Muscle layer of duodenum (tissue), 2 donors: ENCODE measurements around the gene NSUN2.

Experiments used
- H3K27ac ChIP-seq: one replicate; pipeline ENCODE4 v1.7.0; 2013; ENCODE audit warnings: mild to moderate bottlenecking, low read length
- H3K27me3 ChIP-seq: one replicate; pipeline ENCODE4 v1.7.0; 2013; ENCODE audit warnings: low read depth, mild to moderate bottlenecking, control low read depth, low read length
- H3K36me3 ChIP-seq, 2 donors: one replicate each; pipeline ENCODE4 v1.7.0; 2013; ENCODE audit warnings: low read length in 2 of 2, control low read depth in 1 of 2, mild to moderate bottlenecking in 1 of 2; ENCODE audit not compliant: insufficient read depth in 2 of 2, control insufficient read depth in 1 of 2
- H3K4me1 ChIP-seq, 2 donors: one replicate each; pipeline ENCODE4 v1.7.0; 2013; ENCODE audit warnings: low read length in 2 of 2, mild to moderate bottlenecking in 2 of 2, control low read depth in 1 of 2, moderate library complexity in 1 of 2; ENCODE audit not compliant: insufficient read depth in 2 of 2, control insufficient read depth in 1 of 2
- H3K4me3 ChIP-seq, 2 donors: one replicate each; pipeline ENCODE4 v1.7.0; 2013; ENCODE audit warnings: low read length in 2 of 2, low read depth in 1 of 2, mild to moderate bottlenecking in 1 of 2
- H3K9me3 ChIP-seq, 2 donors: one replicate each; pipeline ENCODE4 v1.7.0; 2013; ENCODE audit warnings: low read length in 2 of 2, control low read depth in 1 of 2, mild to moderate bottlenecking in 1 of 2; ENCODE audit not compliant: control insufficient read depth in 1 of 2
- donor health status: healthy.

NSUN2 gene

DNA sequence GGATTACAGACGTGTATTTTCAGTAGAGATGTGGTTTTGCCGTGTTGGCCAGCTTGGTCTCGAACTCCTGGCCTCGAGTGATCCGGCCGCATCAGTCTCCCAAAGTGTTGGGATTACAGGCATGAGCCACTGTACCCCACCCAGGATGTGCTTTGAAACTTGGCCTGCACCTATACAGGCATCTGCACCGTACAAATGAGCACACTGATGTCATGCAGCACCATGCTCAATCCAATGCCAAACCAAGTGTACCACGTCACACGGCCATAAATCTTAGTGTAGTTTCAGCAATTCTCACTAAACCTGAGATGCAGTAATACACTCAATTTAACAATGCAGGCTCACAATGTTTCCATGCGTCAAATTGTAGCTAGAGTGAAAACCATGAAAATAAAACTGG lies 6.3 kb downstream of the NSUN2 start:
- Histone ChIP-seq H3K36me3 (peaks cover 48 to 73% of the 10 kb centered on the region in 2 donors), H3K9me3 (no peaks in the 10 kb centered on the region), H3K27ac (no peak overlapping the region), H3K4me1 (peaks cover 5% of the 10 kb centered on the region in 2 donors), H3K27me3 (no peaks in the 10 kb centered on the region), H3K4me3 (no peak overlapping the region)

DNA sequence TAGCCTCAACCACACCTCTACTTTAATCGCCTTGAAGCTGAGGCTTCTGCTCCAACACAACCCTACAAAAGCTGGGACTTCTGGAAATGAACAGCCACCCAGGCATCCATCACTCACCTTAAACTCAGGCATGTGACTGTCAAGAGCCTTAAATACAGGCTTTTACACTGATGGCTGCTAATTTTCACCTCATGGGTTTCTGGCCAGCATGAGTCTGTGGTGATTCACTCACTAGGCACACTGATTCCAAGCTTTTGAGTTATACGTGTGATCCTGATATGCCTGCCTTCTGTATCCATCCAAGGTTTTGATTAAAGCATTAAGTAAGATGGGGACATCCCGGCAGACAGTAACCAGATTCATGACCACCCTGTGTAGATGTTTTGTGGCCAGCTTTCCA lies 8.9 kb downstream of the NSUN2 start:
- no peak overlapping the region for H3K4me3 ChIP-seq
- peaks cover 54 to 76% of the 10 kb centered on the region in 2 donors for H3K36me3 ChIP-seq
- no peak overlapping the region for H3K27ac ChIP-seq
- H3K4me1 ChIP-seq: no peaks in the 10 kb centered on the region
- no peaks in the 10 kb centered on the region for H3K9me3 ChIP-seq
- H3K27me3 ChIP-seq: no peaks in the 10 kb centered on the region

DNA sequence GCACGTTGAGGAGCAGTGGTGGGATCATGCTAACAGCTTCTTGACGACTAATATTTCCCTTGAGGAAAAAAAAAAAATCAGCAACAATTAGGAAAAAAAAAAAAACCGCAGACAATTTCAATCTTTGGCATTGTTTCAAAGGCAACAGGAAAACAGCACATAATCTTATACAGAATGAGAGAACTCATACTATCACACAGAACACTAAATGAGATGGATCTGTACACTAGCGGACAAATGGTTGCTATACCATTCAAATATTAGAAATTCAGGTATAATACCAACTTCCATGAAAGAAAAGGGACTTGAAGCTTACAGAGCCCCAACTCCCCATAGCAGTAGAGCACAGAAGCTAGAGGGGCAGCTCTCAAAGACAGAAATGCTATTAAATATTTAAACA lies 9.6 kb downstream of the NSUN2 start:
- Histone ChIP-seq H3K36me3 (peaks cover 59 to 74% of the 10 kb centered on the region in 2 donors), H3K27me3 (no peaks in the 10 kb centered on the region), H3K9me3 (no peaks in the 10 kb centered on the region), H3K4me3 (no peak overlapping the region), H3K27ac (no peak overlapping the region), H3K4me1 (no peaks in the 10 kb centered on the region)

DNA sequence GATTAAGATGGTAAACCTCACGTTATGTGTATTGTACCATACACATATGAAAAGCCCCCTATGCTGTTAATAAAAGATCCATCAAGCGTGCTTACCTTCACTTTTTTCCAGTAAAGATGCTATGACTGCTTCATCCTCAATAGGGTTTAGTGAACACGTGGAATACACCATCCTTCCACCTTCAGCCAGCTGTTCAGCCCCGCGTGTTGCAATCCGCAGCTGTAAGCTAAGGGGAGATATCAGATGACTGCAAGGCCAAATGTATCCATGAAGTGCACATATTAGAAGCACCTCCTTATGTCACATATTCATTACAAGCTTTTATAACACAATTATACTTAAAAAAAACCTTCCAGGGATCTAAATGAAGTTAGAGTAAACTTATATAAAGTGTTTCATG lies 16.2 kb downstream of the NSUN2 start:
- no peaks in the 10 kb centered on the region for H3K9me3 ChIP-seq
- peaks cover 72 to 83% of the 10 kb centered on the region in 2 donors for H3K36me3 ChIP-seq
- no peak overlapping the region for H3K27ac ChIP-seq
- H3K27me3 ChIP-seq: no peaks in the 10 kb centered on the region
- peaks cover 0 to 11% of the 10 kb centered on the region in 2 donors for H3K4me1 ChIP-seq
- no peak overlapping the region for H3K4me3 ChIP-seq

DNA sequence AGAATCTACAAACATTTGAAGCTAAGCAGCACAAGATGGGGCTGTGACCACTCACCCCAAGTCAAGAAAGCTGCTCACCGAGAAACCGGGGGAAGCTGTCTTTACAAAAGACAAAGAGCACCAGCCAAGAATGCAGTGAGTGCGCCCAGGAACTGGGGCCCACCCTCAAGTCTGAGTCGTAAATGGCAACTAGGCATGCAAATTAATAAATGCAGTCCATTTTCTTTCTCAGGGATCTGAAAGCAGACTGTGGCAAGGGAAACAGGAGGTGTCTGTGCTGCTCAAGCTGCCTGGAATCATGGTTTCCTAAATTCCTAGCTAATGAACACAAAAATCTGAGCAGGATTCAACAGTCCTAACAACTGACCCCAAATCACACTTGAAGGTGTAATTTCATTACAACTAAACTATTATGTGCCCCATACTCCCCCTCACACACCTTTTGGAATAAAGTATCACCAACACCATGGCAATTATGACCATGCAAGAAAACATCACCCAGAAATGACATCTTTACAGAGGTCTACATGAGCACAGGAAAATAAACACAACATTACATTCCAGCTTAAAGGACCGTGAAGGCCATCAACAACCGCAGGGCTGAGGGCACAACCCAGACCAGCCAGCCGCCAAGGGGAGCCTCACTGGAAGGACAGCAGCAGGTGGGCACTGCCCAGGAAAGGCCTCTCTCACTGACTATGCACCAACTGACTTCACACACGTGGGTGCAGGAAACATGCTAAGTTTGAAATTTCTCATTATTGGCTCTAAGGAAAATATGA lies 17.6 kb downstream of the NSUN2 start:
- H3K9me3 ChIP-seq: no peaks in the 10 kb centered on the region
- H3K4me3 ChIP-seq: no peak overlapping the region
- H3K4me1 ChIP-seq: peaks cover 0 to 11% of the 10 kb centered on the region in 2 donors
- H3K27ac ChIP-seq: no peak overlapping the region
- no peaks in the 10 kb centered on the region for H3K27me3 ChIP-seq
- H3K36me3 ChIP-seq: peaks cover 72 to 84% of the 10 kb centered on the region in 2 donors

DNA sequence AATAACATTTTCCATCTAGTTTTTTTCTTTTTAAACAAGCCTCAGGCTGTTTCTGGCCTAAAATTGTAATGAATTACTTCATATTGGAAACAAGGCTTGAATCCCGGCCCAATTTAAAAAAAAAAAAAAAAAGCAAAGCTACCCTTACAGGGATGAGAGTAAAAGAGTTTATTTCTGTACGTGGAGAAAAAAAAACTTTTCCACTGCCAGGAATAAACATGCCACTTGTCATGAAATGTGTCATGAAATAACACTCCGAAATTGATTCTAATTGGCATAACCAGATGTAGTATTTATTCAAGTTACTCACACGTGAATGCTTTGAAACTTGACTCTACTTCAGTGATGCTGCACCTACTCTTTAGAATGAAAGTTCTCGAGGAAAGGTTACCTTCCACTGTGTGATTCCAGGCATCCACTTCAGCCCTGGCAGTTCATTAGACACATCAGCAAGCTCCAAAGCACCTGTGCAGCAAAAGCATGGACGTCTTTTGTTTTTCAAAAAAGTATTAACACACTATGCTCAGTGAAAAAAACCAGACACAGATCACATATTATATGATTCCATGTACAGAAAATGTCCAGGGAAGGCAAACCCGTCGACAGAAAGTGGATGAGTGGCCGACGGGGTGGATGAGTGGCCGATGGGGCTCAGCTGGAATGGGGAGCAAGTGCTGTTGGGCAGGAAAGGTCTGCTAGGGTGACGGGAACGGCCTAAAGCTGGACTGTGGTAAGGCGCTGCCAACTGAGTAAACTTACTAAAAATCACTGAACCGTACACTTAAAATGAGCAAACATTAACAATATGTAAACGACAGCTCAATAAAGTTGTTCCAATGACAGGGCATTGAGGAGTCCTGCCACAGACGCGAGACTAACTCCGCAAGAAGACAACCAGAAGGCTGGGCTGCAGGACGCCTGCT lies 21.2 kb downstream of the NSUN2 start:
- Histone ChIP-seq H3K36me3 (peaks cover 75 to 87% of the 10 kb centered on the region in 2 donors), H3K4me1 (peaks cover 0 to 11% of the 10 kb centered on the region in 2 donors), H3K27ac (no peak overlapping the region), H3K9me3 (no peaks in the 10 kb centered on the region), H3K27me3 (no peaks in the 10 kb centered on the region), H3K4me3 (no peak overlapping the region)

DNA sequence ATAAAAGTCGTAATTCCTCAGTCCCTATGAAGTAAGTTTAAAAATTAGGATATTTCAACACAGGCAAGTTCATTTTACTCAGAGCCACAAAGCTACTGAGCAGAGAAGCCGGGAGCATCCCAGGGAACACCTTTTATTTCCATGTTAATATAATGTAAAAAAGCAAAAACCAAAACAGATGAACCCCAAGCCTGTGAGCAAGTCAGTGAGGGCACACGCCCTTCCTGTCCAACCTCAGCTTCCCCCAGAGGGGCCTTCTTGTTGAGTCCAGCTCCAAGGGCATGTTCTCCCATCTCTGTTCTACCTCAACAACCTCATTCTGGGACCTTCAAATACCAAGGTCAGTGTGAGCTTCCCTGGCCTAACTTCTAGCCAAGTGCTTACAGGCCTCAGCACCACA lies 24.8 kb downstream of the NSUN2 start:
- H3K36me3 ChIP-seq: peaks cover 82 to 89% of the 10 kb centered on the region in 2 donors
- H3K27me3 ChIP-seq: no peaks in the 10 kb centered on the region
- H3K9me3 ChIP-seq: no peaks in the 10 kb centered on the region
- no peak overlapping the region for H3K27ac ChIP-seq
- H3K4me3 ChIP-seq: no peak overlapping the region
- no peaks in the 10 kb centered on the region for H3K4me1 ChIP-seq

DNA sequence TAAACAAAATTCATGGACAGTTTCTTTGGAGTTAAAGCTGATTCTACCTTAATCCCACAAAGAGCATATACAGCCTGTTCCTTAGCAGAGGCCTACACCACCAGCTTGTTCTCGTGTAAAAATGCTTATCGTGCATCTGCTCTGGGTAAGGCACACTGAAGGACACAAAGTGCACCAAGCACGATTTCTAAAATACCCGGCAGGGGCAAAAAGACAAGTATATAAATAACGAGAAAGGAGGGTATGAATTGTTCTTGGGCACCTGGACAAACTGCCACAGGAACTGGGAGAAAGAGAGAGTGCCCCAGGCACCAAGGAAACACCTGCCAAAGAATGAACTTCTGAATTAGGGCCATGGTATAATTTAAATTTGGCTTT lies 25.3 kb downstream of the NSUN2 start:
- Histone ChIP-seq H3K27ac (no peak overlapping the region), H3K9me3 (no peaks in the 10 kb centered on the region), H3K36me3 (peaks cover 82 to 86% of the 10 kb centered on the region in 2 donors), H3K4me1 (no peaks in the 10 kb centered on the region), H3K4me3 (no peak overlapping the region), H3K27me3 (no peaks in the 10 kb centered on the region)

DNA sequence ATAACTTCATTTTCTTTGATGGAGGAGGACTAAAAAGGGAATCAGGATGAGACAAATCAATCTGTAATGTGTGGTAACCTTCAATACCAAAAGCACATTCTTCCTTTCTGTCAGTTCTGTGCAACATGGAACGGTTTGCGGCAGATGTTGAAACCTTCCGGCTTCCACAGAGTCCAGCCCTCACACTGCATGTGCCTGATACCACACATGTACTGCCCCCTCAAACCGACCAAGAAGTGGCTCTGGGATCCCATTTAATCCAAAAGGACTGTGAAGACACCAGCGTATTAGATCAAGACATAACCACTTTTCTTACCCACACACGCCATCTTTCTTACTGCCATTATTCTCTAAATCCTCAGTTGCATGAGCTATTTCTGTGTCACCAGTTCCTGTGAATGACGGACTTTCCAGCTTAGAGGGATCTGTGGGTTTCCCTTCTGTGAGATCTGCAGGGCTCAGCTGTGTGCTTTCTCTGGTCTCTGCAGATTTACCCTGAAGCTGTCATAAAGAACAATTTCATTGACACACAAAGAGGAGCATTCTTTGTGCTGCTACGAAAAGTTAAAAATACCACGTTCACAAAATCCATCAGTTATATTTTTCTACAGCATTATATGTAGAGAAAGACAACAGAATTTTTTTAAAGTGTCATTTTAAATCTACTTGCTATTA lies 25.8 kb downstream of the NSUN2 start:
- Histone ChIP-seq H3K9me3 (no peaks in the 10 kb centered on the region), H3K36me3 (peaks cover 83 to 88% of the 10 kb centered on the region in 2 donors), H3K27me3 (no peaks in the 10 kb centered on the region), H3K27ac (no peak overlapping the region), H3K4me3 (no peak overlapping the region), H3K4me1 (no peaks in the 10 kb centered on the region)

DNA sequence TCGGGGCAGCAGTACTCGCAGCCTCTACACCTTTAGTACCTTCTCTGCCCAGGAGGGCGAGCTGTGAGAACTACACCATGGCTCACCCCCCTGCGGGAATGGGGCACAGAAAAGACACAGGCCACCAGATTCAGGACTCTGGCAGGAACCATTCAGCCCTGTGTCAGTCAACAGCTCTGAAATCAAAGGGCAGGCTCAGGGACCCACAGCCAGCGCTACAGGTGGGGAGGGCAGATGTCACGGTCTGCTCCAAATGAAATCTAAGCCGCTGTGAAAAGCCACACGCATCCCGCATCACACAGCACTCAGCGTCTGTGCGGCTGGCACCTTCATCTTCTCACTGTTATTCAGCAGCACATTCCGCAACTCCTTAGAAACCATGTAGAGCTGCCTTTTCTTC lies 27.9 kb downstream of the NSUN2 start:
- Histone ChIP-seq H3K27ac (no peak overlapping the region), H3K27me3 (no peaks in the 10 kb centered on the region), H3K4me3 (no peak overlapping the region), H3K9me3 (no peaks in the 10 kb centered on the region), H3K4me1 (no peaks in the 10 kb centered on the region), H3K36me3 (peaks cover 80 to 92% of the 10 kb centered on the region in 2 donors)

DNA sequence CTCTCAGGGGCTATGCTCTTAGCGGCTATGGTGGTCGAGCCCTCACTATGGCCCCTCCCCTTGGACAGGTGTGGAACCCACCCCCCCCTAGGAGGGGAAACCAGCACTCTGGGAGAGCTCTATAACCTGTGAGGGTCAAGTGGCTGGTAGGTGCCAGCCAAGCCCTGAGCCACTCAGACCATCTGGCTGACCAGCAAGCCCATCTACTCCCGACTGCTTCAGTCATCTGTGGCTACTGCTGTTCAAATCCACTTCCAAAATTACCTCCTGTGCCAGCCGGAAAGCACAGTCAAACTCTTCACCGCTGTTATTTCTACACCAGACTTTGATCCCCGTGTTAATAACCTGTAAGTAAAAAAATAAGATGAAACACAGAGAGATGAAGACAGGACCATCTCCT lies 28.5 kb downstream of the NSUN2 start:
- Histone ChIP-seq H3K9me3 (no peaks in the 10 kb centered on the region), H3K27ac (no peak overlapping the region), H3K27me3 (no peaks in the 10 kb centered on the region), H3K4me1 (no peaks in the 10 kb centered on the region), H3K4me3 (no peak overlapping the region), H3K36me3 (peaks cover 74 to 92% of the 10 kb centered on the region in 2 donors)
